HG02798 (cell line): ENCODE data around the gene NDUFV1.
A peak's percentile ranks its signal among the peaks of the same experiment; 100 is the strongest.
"Not testable (repeated sequence)": the region's sequence is repeated elsewhere in the genome, so short reads cannot be mapped to it uniquely, and the experiment has no call there.

Source experiments
- ATAC-seq: cut with Tn5 transposase; IDR thresholded peaks from one replicate; pipeline ENCODE4 v1.9.1; 2021; ENCODE audit warnings: mild to moderate bottlenecking; ENCODE audit not compliant: unreplicated experiment, poor library complexity

Gene NDUFV1

DNA sequence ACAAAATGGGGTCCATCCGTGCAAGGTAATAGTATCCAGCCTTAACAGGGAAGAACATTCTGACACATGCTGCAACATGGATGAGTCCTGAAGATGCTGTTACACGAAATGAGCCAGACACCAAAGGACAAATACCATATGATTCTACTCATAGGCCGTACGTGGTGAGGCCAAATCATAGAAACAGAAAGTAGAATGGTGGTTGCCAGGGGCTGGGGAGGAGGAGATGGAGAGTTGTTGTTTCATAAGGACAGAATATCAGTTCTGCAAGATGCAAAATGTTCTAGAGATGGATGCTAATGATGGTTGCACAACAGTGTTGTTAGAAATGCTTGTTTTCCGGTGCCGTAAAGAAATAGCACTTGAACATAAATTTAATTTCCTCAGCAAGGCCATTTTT, 30.2 kb downstream of the NDUFV1 start:
- no peak for ATAC-seq

- ATAC-seq, result not testable (repeated sequence)
Observed at GRCh38 chr11:67637441-67637840, 30.7 kb downstream of the NDUFV1 start.

DNA sequence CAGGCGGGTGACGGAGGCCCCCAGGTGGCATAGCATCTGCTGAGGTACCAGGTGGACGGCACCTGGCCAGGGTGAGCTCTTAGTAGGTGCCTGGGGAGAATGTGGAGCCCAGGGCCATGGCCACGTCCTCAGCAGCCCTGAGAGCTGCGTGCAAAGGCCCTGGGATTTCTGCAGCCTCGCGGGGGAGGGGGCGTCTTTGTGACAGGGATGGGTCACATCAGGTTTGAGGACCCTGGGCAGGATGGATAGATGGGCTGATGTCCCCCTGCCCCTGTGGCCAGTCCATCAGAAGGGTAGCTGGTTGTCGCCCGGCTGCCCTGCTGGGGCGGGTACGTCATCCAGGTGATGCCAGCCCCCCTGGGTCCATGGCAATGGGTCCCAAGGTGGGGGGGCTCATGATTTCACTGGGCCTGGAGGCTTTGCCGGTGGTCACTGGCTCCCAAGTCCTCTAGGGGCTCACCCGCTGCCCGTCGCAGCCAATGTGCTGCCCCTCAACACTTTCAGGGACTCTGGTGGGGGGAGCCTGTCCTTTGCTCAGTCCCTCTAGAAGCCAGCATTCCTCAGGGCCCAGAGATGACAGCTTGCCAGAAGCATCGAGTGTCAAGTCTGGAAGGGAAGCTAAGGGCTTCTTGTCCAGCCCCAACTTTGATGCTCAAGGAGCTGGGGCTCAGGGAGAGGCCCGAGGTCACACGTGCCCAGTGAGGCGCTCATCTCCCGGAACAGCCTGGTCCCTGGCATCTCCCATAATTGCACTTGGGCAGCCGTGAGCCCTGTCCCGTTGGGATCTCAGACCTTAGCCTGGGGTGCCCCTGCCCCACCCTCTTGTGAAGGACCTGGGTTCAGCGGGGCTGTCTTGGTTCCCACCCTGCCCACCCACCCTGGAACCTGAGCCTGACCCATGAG, 32.0 kb downstream of the NDUFV1 start:
- no peak for ATAC-seq

DNA sequence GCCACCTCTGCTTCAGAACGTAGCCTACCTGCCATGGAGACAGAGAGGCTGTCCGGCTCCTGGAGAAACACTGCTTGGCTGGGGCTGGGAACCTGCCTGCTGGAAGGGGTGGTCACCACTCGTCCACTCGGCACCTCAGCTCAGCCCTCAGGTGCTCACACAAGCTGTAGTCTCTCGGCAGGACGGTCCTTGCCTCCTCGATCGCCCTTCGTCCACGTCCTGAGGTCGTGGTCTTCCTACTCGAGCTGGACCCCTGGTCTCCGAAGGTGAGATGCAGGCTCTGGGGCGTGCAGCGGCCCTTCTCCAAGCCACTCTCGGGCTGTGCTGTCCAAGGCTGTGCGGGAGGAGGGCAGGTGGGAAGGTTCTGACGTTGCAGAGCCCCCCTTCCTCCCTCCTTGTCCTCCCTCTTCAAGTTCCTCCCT, 32.7 kb downstream of the NDUFV1 start, which contains the start of gene TBX10:
TSS of gene TBX10 (minus strand) at position 326 of the 422 bp plus-strand sequence. CDS start at position 35, 291 bp downstream.
- ATAC-seq, result no peak

DNA sequence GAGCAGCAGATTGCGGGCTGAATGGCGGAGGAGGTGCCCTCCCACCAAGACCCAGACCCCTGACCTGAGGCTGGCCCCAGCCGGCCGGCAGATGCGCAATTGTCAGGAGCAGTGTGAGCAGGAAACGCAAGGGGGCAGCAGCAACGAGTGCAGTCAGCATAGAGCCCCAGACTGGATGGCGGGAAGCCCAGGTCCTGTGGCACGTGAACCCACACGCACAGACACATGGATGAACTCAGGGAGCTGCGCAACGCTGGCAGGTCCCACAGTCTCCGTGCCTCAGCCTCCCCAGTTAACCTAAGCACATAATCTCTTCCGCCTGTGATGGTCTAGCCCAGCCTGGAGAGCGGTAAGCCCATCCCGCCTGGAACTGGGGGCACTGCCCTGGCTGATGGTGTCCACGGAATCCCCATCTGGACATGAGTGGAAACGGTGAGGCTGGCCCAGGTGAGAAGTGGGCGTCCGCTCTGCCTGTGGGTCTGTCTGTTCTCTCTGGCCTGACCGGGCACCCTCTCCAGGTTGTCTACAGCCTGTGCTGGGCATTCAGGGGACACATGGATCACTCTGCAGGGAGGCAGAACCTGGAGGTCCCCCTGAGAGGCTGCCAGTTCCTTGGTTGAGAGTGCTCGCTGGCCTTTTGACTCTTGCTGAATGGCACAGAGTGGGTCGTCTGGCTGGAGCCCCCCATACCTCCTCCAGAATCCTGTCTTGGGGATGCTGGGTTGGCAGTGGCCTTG, 33.5 kb downstream of the NDUFV1 start:
- ATAC-seq, result peak; percentile 52

GRCh38 chr11:67640758-67641337, 34.1 kb downstream of the NDUFV1 start:
- no peak for ATAC-seq

DNA sequence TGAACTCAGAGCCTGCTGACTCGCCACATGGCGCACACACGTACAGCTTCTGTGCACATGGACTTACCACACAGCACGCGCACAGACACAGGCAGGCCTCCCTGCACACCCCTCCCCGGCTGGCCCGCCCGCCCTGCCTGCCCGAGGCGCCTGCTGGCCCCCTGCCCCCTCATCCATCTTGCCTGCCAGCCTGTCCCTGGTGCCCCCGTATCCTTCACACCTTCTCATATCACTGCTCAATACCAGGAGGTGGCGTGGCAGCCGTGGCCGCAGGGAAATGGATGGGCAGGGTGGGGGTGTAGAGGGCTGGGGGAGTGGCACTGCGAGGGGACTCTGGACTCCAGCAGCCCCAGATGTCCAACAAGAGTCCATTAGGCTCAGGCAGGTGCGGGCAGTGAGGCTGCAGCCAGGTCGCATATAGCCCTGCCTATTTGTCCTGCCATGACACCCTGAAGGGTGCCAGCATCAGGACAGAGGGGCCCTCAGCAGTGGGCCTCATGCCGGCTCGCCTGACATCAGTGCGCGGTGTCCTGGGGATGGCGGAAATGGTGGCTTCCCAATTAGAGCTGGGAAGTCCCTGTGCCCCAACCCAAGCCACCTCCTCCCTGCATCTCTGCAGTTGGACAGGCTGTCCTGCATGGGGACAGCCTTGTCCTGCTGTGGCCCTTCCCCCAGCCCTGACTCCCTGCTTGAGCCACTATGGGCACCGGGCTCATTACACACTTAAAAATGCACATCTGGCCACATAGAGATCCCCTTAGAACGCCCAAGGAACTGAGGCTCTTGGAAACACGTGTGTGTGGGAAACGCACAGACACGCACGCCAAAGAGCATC, 34.8 kb downstream of the NDUFV1 start:
- ATAC-seq, result no peak

DNA sequence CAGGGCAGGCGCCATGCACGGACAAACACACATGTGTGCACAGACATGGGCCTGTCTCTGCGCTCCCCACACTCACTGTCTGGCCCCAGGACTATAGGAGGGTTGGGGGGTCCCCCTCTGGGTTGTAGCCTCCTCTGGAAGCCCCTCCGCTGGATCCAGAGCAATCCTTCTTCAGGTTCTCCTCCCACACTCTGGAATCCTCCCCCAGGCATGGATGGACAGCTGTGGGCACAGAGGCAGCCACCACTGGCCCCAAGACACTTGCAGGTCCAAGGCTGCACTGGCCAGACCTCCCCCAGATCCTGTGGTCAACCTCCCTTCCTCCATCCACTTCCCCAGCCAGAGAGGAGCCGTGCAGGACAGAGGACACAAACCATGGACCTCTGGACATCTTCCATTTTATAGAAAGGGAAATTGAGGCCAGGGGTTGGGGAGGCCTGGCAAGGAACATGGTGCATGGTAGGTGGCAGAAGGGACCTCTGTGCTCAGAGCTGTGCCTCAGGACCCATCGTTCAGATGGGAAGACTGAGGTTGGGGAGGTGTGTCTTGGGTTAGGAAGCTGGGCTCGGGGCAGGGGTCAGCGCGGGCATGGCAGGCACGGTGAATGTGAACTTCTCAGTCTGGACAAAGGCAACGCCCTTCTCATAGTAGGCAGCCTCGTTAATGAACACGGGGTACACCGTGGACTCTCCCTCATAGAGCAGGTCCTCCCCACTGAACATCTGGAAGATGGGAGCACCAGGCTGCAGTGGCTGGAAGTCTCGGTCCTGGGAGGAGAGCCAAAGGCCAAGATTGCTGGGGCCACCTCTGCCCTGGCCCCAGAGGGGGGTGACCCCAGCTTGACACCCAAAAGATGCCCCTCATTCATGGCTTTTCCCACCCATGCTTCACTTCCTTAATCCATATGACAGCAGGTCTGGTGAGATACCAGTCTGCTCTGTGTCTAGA, 35.7 kb downstream of the NDUFV1 start:
- no peak for ATAC-seq

DNA sequence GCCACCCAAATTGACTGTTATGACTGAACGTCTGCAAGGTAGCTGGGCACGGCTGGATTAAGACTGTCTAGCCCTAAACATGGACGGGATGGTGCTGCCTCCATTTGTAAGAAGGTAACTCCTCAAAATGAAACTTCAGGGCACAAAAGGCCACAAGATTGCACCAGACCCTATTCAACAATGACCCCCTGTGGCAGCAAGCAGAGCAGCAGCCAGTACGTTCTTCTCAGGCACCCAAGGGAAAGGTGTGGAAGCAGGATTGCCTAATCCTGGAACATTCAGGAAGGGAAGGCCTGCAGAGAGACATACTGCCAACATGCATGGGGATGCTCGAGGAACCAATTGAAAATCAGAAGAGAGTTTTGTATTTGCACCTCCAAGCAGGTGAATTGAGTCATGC, 37.3 kb downstream of the NDUFV1 start:
- no peak for ATAC-seq

GRCh38 chr11:67644472-67645418, 38.0 kb downstream of the NDUFV1 start:
- ATAC-seq, result no peak

- no peak for ATAC-seq
Observed at GRCh38 chr11:67645521-67646461, 39.1 kb downstream of the NDUFV1 start.

GRCh38 chr11:67646535-67647336, 40.0 kb downstream of the NDUFV1 start:
- ATAC-seq, result peak; percentile 21

DNA sequence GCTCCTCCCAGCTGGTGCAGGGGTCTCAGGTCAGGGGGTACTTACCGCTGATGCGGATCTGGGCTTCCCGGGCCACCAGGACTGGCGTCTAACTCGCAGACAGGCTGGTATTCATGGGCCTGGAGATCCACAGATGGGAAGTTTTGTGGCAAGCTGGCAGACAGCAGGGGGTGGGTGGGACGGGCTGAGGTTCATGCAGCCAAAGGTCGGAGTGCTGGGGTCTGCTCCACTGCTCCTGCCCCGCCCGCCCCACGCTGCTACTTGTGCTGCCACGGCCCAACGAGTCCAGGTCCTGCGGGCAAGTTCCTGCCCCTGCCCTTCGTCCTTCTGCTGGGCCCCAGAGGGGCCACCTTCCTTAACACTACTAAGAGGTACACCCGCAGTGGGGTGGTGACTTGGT, 40.7 kb downstream of the NDUFV1 start:
- no peak for ATAC-seq

DNA sequence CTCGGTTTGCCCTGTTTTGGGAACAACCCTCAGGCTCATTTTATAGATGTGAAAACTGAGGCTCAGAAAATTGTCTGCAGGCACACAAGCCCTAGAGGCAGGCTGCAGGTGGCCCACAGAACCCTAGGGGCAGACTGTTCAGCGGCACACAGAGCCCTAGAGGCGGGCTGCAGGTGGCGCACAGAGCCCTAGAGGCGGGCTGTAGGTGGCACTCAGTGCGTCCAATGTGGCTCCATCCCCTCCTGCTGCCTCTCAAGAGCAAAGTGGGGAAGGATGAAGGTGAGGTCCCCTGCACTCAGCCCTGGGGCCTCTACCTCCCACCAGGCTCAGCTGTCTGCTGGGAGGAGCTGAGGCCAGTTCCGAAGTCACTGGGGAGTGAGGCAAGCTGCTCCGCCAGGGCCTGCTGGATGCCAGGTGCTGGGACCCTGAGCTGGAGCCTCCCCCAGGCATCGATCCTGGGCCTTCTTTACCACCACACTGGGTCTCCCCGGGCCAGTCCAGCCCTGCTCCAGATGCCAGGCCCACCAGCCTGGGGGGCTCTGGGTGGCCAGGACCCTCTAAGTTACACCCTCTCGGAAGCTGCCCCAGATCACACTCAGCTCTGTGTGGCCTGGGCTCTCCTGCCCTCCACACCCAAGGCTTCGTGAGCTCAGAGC, 41.5 kb downstream of the NDUFV1 start:
- ATAC-seq, result peak; percentile 61

GRCh38 chr11:67648796-67649613, 42.3 kb downstream of the NDUFV1 start:
- no peak for ATAC-seq
